Epidermal melanocyte (primary cell): ENCODE measurements around the gene ARHGEF12.

ENCODE experiments used
- DNase-seq: peaks from one replicate; pipeline ENCODE4 v3.0.0; 2011; ENCODE audit warnings: low spot score; ENCODE audit not compliant: insufficient read length

The ARHGEF12 gene

DNA sequence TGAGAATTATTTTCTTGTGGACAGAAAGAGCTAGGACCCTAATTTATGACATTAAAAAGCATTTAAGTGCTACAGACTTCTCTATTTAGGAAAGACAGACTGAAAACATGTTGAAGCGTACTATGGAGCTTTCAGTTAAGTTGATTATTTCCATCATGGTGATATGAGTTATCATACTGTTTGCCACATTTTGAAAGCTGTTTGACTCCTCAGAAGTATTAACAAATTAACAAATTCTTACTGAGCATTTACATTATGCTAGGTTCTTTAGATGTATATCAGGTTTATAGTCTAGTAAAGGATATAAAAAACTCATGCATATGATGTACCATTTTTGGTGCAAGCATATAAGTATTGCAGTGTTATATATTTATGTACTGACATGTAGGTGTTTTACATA is 50.1 kb downstream of the ARHGEF12 start:
- no peak for DNase-seq

DNA sequence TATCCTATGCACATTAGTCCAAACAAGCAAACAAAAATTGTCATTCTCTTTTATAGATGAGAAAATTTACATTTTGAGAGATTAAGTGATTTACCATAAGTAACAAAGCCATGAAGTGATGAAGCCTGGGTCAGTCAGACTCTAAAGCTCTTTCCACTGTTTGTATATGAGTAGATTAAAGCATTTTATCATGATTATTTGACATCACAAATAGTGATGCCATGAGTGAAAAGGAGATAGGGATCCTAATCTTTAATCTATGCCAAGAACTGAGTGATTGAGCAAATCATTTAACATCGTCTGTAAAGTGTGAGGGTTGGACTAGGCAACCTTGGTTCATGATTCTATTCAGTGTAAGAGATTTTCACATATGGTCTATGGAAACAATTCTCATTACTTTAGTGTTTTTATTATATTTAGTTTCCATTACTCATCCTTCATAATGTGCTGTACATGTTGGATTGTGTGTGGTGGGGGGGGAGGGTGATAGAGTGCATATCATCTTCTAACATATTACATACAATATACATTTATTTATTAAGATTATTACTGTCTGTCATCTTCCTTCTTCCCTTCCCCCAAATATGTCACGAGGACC is 50.7 kb downstream of the ARHGEF12 start:
- no peak for DNase-seq

GRCh38 chr11:120388261-120388660 is 52.0 kb downstream of the ARHGEF12 start:
- no peak for DNase-seq

- DNase-seq, result no peak
These were observed 53.7 kb downstream of the ARHGEF12 start for GRCh38 chr11:120389693-120390584.

DNA sequence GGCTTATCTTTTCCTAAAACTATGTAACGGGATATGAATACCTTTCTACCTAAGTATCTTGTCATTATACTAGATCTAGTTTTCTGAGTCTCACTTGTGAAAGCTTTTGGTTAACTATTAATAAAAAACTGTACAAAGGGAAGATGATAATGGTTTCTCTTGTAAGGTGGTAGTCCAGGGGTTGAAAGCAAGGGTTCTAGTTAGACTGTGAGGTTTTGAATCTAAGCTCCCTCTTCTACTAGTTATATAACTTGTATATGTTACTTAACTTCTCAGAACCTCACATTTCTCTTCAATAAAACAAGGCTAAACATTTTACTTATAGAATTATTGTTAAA is 54.3 kb downstream of the ARHGEF12 start:
- no peak for DNase-seq

- DNase-seq, result peak; percentile 53
These were observed 55.1 kb downstream of the ARHGEF12 start for GRCh38 chr11:120391292-120391691.

DNA sequence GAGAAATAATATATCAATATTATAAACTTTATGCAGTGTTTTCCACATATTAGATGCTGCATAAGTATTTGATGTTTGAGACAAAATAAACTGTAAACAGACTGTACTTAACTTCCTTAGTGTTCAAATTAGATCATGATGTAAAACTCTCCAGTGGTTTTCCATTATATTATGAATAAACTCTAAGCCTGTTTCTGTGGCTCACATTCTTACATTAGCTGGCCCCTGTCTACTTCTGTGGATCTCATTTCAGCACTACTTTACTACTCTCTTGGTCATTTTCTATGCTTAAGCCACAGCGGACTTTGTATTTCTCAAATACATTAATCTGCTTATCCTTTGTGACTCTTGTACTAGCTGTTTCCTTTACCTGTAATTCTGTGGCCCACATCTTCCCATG is 55.6 kb downstream of the ARHGEF12 start:
- DNase-seq, result no peak

- no peak for DNase-seq
These were observed 56.1 kb downstream of the ARHGEF12 start for GRCh38 chr11:120392314-120392713.

DNA sequence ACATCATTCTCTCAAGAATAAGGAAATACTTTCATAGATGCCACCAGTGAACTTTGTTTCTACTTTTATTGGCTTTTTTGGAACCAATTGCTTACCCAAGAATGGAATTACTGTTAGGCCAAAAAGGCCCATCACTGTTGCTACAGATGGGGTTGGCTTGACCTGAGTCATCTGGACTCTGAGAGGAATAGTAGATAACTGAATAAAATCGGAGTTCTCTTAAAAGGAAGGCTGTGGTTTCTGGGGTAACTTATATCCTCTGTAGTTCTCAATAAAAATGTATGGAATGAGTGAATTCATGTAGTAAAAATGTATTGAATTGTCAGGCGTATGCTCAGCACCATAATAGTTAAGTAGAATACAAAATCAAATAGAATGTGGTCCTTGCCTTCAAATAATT is 56.6 kb downstream of the ARHGEF12 start:
- DNase-seq, result no peak

GRCh38 chr11:120394119-120394518 is 57.9 kb downstream of the ARHGEF12 start:
- DNase-seq, result no peak

DNA sequence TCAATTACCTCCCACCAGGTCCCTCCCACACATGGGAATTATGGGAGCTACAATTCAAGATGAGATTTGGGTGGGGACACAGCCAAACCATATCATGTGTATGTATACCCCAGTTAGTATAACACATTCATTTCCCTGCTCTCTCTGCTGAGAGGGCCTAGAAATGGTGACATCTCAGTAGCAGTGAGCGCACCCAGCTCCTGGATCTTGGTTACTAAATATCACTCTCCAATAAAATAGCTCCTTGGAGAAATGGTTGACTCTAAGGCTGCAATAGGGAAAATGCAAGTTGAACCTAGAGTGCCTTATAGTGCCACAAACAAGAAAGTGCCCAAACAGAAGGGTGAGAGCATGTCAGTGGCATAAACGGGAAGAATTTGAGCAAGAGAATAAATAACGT is 59.6 kb downstream of the ARHGEF12 start:
- DNase-seq, result no peak

DNA sequence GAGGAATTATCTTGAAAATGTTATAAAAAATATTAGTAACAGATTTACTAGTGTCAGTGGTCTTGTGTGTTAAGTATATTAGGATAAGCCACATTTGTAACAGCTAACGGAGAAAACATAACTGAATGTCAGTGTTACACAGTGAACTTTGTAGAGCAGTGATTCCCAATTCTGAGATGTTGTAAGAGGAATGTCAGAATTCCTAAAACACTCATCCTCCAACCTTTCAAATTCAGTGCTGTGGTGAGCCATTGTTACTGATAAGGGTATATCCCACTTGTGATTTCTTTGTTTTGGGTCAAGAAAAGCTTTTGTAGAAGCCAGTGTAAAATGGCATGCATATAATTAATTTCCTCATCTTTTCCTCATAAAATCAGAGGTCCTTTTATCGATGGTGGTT is 61.9 kb downstream of the ARHGEF12 start:
- DNase-seq, result no peak

GRCh38 chr11:120399307-120399706 is 63.1 kb downstream of the ARHGEF12 start:
- DNase-seq, result no peak

GRCh38 chr11:120400564-120401364 is 64.6 kb downstream of the ARHGEF12 start:
- DNase-seq, result no peak

- no peak for DNase-seq
These were observed 65.3 kb downstream of the ARHGEF12 start for GRCh38 chr11:120401506-120401905.

GRCh38 chr11:120403966-120404365 is 67.8 kb downstream of the ARHGEF12 start:
- no peak for DNase-seq

DNA sequence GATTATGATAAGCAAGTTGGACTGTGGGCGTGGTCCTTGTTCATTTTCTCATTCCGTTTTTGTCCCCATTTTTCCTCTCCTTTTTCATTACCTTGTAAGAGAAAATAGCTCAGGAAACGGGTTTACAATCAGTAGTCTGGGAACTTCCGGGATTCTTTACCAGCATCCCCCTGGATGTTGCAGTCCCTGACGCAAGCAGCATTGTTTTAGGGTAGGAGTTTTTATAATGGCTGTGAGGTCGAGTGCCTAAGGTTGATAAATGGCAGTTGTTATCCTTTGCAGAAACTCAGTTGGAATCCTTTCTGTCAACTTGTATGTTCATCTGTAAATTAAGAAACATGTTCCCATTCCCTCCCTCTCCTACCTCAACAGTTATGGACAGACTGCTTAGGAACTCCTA is 68.3 kb downstream of the ARHGEF12 start:
- DNase-seq, result no peak

- no peak for DNase-seq
These were observed 73.4 kb downstream of the ARHGEF12 start for GRCh38 chr11:120409655-120410054.

DNA sequence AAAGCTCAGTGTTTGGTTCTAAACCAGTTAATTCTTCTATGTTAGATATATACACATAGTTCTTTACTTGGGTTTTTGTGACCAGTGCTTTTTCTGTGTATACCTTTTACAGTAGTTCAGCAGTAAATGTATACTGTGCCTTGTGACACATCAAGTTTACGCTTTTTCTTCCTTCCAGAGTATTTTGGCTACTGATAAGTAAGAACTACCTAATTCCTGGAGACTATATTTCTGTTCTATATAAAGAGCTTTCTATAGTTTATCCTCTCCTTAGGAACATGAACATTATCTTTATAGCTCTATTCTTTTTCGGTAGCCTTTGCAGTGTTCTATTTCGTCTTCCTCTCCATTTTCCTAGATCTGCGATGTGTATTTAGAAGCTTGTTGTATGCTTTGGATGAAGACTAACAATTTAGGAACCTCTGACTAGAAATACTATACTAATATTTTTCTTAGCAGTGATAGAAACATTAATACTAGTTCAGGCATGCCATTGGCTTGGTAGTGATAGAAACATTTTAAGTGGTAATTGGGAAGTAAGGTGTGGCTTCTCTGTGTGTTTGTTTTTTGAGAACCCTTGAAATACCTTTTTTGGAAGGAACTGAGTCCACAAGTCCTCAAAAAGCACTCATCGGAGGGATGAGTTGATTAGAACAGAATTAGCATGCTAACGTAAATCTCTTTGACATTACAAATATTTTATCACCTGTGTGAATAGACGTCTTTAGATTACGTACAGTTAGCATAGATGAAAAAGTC is 74.6 kb downstream of the ARHGEF12 start:
- DNase-seq, result no peak

- no peak for DNase-seq
These were observed 77.3 kb downstream of the ARHGEF12 start for GRCh38 chr11:120413480-120413879.

- DNase-seq, result no peak
These were observed 84.4 kb downstream of the ARHGEF12 start for GRCh38 chr11:120420572-120420971.
